HEK293 (cell line): ENCODE data around the gene UNC119.

Source experiments
- CTCF ChIA-PET: fragments of 350-600 bp; formaldehyde crosslinking; extraction: SDS; loops from one replicate; lab custom pipeline; 2021; ENCODE audit warnings: antibody characterized with exemption; lab: Yijun Ruan, JAX
- POLR2A ChIA-PET: fragments of 300-600 bp; formaldehyde crosslinking; extraction: SDS; loops from one replicate; lab custom pipeline; 2020; ENCODE audit warnings: antibody characterized with exemption, inconsistent platforms; lab: Yijun Ruan, JAX
- H3K27ac ChIP-seq: fragments of 200-500 bp; sonication (Bioruptor generic); 2 replicates; pipeline ENCODE4 v1.5.1; 2014; ENCODE audit warnings: low read depth, low read length, control low read depth, inconsistent platforms; ENCODE audit errors: extremely low read depth
- H3K36me3 ChIP-seq, 2 experiments: fragments of 200-500 bp in 1 of 2; sonication (Bioruptor generic) in 1 of 2; 1 replicate in 1 of 2; 2 replicates in 1 of 2; pipeline ENCODE4 v1.5.1; 2014 to 2017; ENCODE audit warnings: inconsistent platforms in 2 of 2, low read length in 2 of 2; ENCODE audit not compliant: control insufficient read depth in 2 of 2, insufficient read depth in 1 of 2
- H3K4me1 ChIP-seq: fragments of 200-500 bp; sonication (Bioruptor generic); 2 replicates; pipeline ENCODE4 v1.5.1; 2014; ENCODE audit warnings: mild to moderate bottlenecking, low read length, inconsistent platforms; ENCODE audit not compliant: control insufficient read depth, insufficient read depth
- H3K4me3 ChIP-seq: 2 replicates; pipeline ENCODE4 v1.5.1; 2011; ENCODE audit warnings: low read depth, mild to moderate bottlenecking, control low read depth, low read length, moderate library complexity
- H3K9me3 ChIP-seq: fragments of 200-500 bp; sonication (Bioruptor generic); 2 replicates; pipeline ENCODE4 v1.5.1; 2014; ENCODE audit warnings: low read depth, low read length, inconsistent platforms; ENCODE audit not compliant: control insufficient read depth, insufficient read depth
- GLIS1 ChIP-seq: fragments of 450-650 bp; formaldehyde crosslinking; IDR thresholded peaks from 2 replicates; pipeline ENCODE4 v1.5.1; 2016; ENCODE audit warnings: missing biosample characterization, missing genetic modification characterization
- PRDM4 ChIP-seq: fragments of 450-650 bp; formaldehyde crosslinking; IDR thresholded peaks from 2 replicates; pipeline ENCODE4 v1.5.1; 2017; ENCODE audit warnings: missing biosample characterization, missing genetic modification characterization
- SCRT2 ChIP-seq: fragments of 450-650 bp; formaldehyde crosslinking; IDR thresholded peaks from 2 replicates; pipeline ENCODE4 v1.5.1; 2016; ENCODE audit warnings: missing biosample characterization, missing genetic modification characterization
- SETDB1 ChIP-seq: IDR thresholded peaks from one replicate; pipeline ENCODE4 v1.6.1; 2017; ENCODE audit warnings: mild to moderate bottlenecking, low read length, moderate library complexity, mixed read lengths; ENCODE audit not compliant: insufficient read length
- SP3 ChIP-seq: fragments of 450-650 bp; formaldehyde crosslinking; IDR thresholded peaks from 2 replicates; pipeline ENCODE4 v1.5.1; 2016; ENCODE audit warnings: missing biosample characterization, missing genetic modification characterization
- ZBTB20 ChIP-seq: fragments of 450-650 bp; formaldehyde crosslinking; IDR thresholded peaks from 2 replicates; pipeline ENCODE4 v1.5.1; 2016; ENCODE audit warnings: missing biosample characterization, missing genetic modification characterization
- ZNF114 ChIP-seq: fragments of 450-650 bp; formaldehyde crosslinking; IDR thresholded peaks from 2 replicates; pipeline ENCODE4 v1.5.0; 2017; ENCODE audit warnings: missing biosample characterization, missing genetic modification characterization
- ZNF174 ChIP-seq: fragments of 450-650 bp; formaldehyde crosslinking; IDR thresholded peaks from 2 replicates; pipeline ENCODE4 v1.5.0; 2017; ENCODE audit warnings: missing biosample characterization, mild to moderate bottlenecking, missing genetic modification characterization
- ZNF19 ChIP-seq: fragments of 450-650 bp; formaldehyde crosslinking; IDR thresholded peaks from 2 replicates; pipeline ENCODE4; 2016; ENCODE audit warnings: missing biosample characterization, missing genetic modification characterization, low read depth
- ZNF248 ChIP-seq: fragments of 450-650 bp; formaldehyde crosslinking; IDR thresholded peaks from 2 replicates; pipeline ENCODE4 v1.5.1; 2017; ENCODE audit warnings: missing biosample characterization, missing genetic modification characterization
- ZNF302 ChIP-seq: fragments of 450-650 bp; formaldehyde crosslinking; IDR thresholded peaks from 2 replicates; pipeline ENCODE4 v1.5.1; 2016; ENCODE audit warnings: missing biosample characterization, missing genetic modification characterization, low read depth
- ZNF544 ChIP-seq: fragments of 450-650 bp; formaldehyde crosslinking; IDR thresholded peaks from 2 replicates; pipeline ENCODE4 v1.5.0; 2017; ENCODE audit warnings: missing biosample characterization, missing genetic modification characterization
- ZNF561 ChIP-seq: fragments of 450-650 bp; IDR thresholded peaks from 2 replicates; pipeline ENCODE4 v1.5.1; 2018; ENCODE audit warnings: missing biosample characterization, missing genetic modification characterization, borderline replicate concordance
- ZNF792 ChIP-seq: fragments of 450-650 bp; formaldehyde crosslinking; IDR thresholded peaks from 2 replicates; pipeline ENCODE4 v1.5.1; 2016; ENCODE audit warnings: missing biosample characterization, missing genetic modification characterization
- ZSCAN23 ChIP-seq: fragments of 450-650 bp; formaldehyde crosslinking; IDR thresholded peaks from 2 replicates; pipeline ENCODE4 v1.5.1; 2016; ENCODE audit warnings: missing biosample characterization, missing genetic modification characterization
- ZSCAN4 ChIP-seq: fragments of 450-650 bp; formaldehyde crosslinking; IDR thresholded peaks from 2 replicates; pipeline ENCODE4 v1.5.1; 2017; ENCODE audit warnings: missing biosample characterization, missing genetic modification characterization
- ZXDB ChIP-seq: fragments of 450-650 bp; formaldehyde crosslinking; IDR thresholded peaks from 2 replicates; pipeline ENCODE4 v1.5.1; 2016; ENCODE audit warnings: missing biosample characterization, missing genetic modification characterization
- TF ChIP-seq, protein P1 (sequence below): fragments of 450-650 bp; formaldehyde crosslinking; IDR thresholded peaks from 2 replicates; pipeline ENCODE4 v1.5.1; 2016; ENCODE audit warnings: missing biosample characterization, missing genetic modification characterization
- TF ChIP-seq, protein P2 (sequence below): fragments of 450-650 bp; formaldehyde crosslinking; IDR thresholded peaks from 2 replicates; pipeline ENCODE4 v1.5.1; 2017; ENCODE audit warnings: missing biosample characterization, missing genetic modification characterization
- TF ChIP-seq, protein P3 (sequence below): fragments of 450-650 bp; formaldehyde crosslinking; conservative IDR thresholded peaks from 2 replicates; pipeline ENCODE4 v1.5.1; 2016; ENCODE audit warnings: low read depth, missing biosample characterization, missing genetic modification characterization

The UNC119 gene

DNA sequence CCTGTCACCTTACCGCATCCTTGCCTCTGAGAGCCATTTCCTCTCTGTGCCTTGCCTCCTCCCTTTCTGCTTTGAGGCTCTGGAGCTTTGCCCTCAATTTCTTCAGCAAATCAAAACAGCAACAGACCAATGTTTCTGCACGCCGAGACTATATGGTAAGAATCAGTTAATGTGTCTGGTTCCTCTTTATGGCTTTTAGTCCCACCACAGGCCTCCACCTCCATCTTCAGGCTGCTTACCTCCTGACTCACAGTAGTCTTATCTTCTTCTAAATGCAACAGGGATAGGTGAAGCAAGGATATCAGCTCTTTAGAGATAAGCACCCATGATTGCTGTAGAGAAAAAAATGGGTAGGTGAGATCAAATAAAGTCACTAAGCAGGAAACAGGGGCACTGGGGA is 33.4 kb upstream of the UNC119 start:
- Histone ChIP-seq H3K27ac (no peak overlapping the region), H3K36me3 (peaks cover 80 to 90% of the 10 kb centered on the region in 2 experiments), H3K4me3 (no peak overlapping the region), H3K9me3 (no peaks in the 10 kb centered on the region), H3K4me1 (no peaks in the 10 kb centered on the region)
- TF ChIP-seq SCRT2 (tag by site-specific recombination), result no peak
- TF ChIP-seq, protein P1, sequence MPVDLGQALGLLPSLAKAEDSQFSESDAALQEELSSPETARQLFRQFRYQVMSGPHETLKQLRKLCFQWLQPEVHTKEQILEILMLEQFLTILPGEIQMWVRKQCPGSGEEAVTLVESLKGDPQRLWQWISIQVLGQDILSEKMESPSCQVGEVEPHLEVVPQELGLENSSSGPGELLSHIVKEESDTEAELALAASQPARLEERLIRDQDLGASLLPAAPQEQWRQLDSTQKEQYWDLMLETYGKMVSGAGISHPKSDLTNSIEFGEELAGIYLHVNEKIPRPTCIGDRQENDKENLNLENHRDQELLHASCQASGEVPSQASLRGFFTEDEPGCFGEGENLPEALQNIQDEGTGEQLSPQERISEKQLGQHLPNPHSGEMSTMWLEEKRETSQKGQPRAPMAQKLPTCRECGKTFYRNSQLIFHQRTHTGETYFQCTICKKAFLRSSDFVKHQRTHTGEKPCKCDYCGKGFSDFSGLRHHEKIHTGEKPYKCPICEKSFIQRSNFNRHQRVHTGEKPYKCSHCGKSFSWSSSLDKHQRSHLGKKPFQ, result no peak
- TF ChIP-seq ZNF561 (tag by site-specific recombination), result no peak
- no peak for TF ChIP-seq ZNF174 (tag by site-specific recombination)
- TF ChIP-seq GLIS1 (tag by site-specific recombination), result no peak
- no peak for TF ChIP-seq ZBTB20
- no peak for TF ChIP-seq SP3 (tag by site-specific recombination)
- no peak for TF ChIP-seq ZNF544
- no peak for TF ChIP-seq ZSCAN23 (tag by site-specific recombination)
- TF ChIP-seq SETDB1, result no peak
- no peak for TF ChIP-seq PRDM4
- TF ChIP-seq ZNF114 (tag by site-specific recombination), result no peak
- no peak for TF ChIP-seq ZNF302
- no peak for TF ChIP-seq ZNF248 (tag by site-specific recombination)
- TF ChIP-seq, protein P2, sequence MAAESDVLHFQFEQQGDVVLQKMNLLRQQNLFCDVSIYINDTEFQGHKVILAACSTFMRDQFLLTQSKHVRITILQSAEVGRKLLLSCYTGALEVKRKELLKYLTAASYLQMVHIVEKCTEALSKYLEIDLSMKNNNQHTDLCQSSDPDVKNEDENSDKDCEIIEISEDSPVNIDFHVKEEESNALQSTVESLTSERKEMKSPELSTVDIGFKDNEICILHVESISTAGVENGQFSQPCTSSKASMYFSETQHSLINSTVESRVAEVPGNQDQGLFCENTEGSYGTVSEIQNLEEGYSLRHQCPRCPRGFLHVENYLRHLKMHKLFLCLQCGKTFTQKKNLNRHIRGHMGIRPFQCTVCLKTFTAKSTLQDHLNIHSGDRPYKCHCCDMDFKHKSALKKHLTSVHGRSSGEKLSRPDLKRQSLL (tag by site-specific recombination), result no peak
- no peak for TF ChIP-seq ZXDB (tag by site-specific recombination)
- TF ChIP-seq, protein P3, sequence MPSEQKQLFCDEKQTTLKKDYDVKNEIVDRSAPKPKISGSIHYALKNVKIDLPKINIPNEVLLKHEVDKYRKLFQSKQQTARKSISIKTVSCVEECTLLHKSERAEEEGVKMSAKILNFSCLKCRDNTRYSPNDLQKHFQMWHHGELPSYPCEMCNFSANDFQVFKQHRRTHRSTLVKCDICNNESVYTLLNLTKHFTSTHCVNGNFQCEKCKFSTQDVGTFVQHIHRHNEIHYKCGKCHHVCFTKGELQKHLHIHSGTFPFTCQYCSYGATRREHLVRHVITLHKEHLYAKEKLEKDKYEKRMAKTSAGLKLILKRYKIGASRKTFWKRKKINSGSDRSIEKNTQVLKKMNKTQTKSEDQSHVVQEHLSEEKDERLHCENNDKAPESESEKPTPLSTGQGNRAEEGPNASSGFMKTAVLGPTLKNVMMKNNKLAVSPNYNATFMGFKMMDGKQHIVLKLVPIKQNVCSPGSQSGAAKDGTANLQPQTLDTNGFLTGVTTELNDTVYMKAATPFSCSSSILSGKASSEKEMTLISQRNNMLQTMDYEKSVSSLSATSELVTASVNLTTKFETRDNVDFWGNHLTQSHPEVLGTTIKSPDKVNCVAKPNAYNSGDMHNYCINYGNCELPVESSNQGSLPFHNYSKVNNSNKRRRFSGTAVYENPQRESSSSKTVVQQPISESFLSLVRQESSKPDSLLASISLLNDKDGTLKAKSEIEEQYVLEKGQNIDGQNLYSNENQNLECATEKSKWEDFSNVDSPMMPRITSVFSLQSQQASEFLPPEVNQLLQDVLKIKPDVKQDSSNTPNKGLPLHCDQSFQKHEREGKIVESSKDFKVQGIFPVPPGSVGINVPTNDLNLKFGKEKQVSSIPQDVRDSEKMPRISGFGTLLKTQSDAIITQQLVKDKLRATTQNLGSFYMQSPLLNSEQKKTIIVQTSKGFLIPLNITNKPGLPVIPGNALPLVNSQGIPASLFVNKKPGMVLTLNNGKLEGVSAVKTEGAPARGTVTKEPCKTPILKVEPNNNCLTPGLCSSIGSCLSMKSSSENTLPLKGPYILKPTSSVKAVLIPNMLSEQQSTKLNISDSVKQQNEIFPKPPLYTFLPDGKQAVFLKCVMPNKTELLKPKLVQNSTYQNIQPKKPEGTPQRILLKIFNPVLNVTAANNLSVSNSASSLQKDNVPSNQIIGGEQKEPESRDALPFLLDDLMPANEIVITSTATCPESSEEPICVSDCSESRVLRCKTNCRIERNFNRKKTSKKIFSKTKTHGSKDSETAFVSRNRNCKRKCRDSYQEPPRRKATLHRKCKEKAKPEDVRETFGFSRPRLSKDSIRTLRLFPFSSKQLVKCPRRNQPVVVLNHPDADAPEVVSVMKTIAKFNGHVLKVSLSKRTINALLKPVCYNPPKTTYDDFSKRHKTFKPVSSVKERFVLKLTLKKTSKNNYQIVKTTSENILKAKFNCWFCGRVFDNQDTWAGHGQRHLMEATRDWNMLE (tag by site-specific recombination), result no peak
- no peak for TF ChIP-seq ZNF792 (tag by site-specific recombination)
- no peak for TF ChIP-seq ZSCAN4 (tag by site-specific recombination)
- TF ChIP-seq ZNF19 (tag by site-specific recombination), result no peak
- POLR2A ChIA-PET, result interaction anchor here (1.2 kb wide), 1 partner anchor 14 kb away, joined by 3 read pairs; no protein-coding TSS in a partner anchor
- CTCF ChIA-PET, result no interaction called here
